Mesendoderm (in vitro differentiated cells): ENCODE data around the gene RABL6.

ENCODE experiments used
- DNase-seq: peaks from one replicate; pipeline ENCODE4 v3.0.0; 2013
- H2AK5ac ChIP-seq: 2 replicates; pipeline ENCODE4 v1.6.1; 2013; ENCODE audit warnings: low read length, inconsistent platforms
- H2BK120ac ChIP-seq: 2 replicates; pipeline ENCODE4 v1.6.1; 2013; ENCODE audit warnings: low read depth, mild to moderate bottlenecking, low read length, moderate library complexity, mixed read lengths
- H2BK15ac ChIP-seq: replicated peaks from 2 replicates; pipeline ENCODE4 v1.6.1; 2013; ENCODE audit warnings: low read depth, mild to moderate bottlenecking, moderate library complexity
- H2BK5ac ChIP-seq: 2 replicates; pipeline ENCODE4 v1.6.1; 2013; ENCODE audit warnings: low read length, inconsistent platforms
- H3K18ac ChIP-seq: 2 replicates; pipeline ENCODE4 v1.6.1; 2013; ENCODE audit warnings: mild to moderate bottlenecking, low read length, mixed read lengths
- H3K23ac ChIP-seq: one replicate; pipeline ENCODE4 v1.6.1; 2013; ENCODE audit warnings: low read length
- H3K27ac ChIP-seq: 2 replicates; pipeline ENCODE4 v1.5.1; 2013; ENCODE audit warnings: low read depth, mild to moderate bottlenecking, inconsistent platforms, low read length, moderate library complexity
- H3K27me3 ChIP-seq: 2 replicates; pipeline ENCODE4 v1.6.1; 2013; ENCODE audit warnings: low read length, control low read depth, mild to moderate bottlenecking, inconsistent platforms; ENCODE audit not compliant: insufficient read depth, poor library complexity
- H3K36me3 ChIP-seq: 2 replicates; pipeline ENCODE4 v1.6.1; 2013; ENCODE audit warnings: low read length, inconsistent platforms; ENCODE audit not compliant: control insufficient read depth, insufficient read depth
- H3K4ac ChIP-seq: one replicate; pipeline ENCODE4 v1.6.1; 2013; ENCODE audit warnings: low read depth, mild to moderate bottlenecking, low read length, moderate library complexity
- H3K4me1 ChIP-seq: 2 replicates; pipeline ENCODE4 v1.6.1; 2013; ENCODE audit warnings: low read depth, low read length, inconsistent platforms; ENCODE audit not compliant: control insufficient read depth
- H3K4me2 ChIP-seq: 2 replicates; pipeline ENCODE4 v1.6.1; 2013; ENCODE audit warnings: low read length
- H3K4me3 ChIP-seq: 2 replicates; pipeline ENCODE4 v1.5.1; 2013; ENCODE audit warnings: mild to moderate bottlenecking, low read length
- H3K56ac ChIP-seq: one replicate; pipeline ENCODE4 v1.6.1; 2013; ENCODE audit warnings: low read length
- H3K79me1 ChIP-seq: 2 replicates; pipeline ENCODE4 v1.6.1; 2013; ENCODE audit warnings: low read length, inconsistent platforms
- H3K79me2 ChIP-seq: 2 replicates; pipeline ENCODE4 v1.6.1; 2013; ENCODE audit warnings: mild to moderate bottlenecking, low read length; ENCODE audit not compliant: control insufficient read depth, insufficient read depth
- H3K9ac ChIP-seq: 2 replicates; pipeline ENCODE4 v1.6.1; 2013; ENCODE audit warnings: low read length, inconsistent platforms
- H4K5ac ChIP-seq: one replicate; pipeline ENCODE4 v1.6.1; 2013; ENCODE audit warnings: low read length
- H4K8ac ChIP-seq: one replicate; pipeline ENCODE4 v1.6.1; 2013; ENCODE audit warnings: low read depth, mild to moderate bottlenecking, control low read depth, low read length, moderate library complexity
- WGBS: extraction: QIAGEN DNeasy Blood & Tissue Kit; methylation state at CpG from one replicate; pipeline ENCODE4 v1.1.7; 2013; ENCODE audit warnings: low lambda C conversion rate, missing lambda C conversion rate; ENCODE audit not compliant: insufficient coverage; ENCODE audit errors: extremely low coverage; 5-methylcytosine and 5-hydroxymethylcytosine counted together

Gene RABL6

DNA sequence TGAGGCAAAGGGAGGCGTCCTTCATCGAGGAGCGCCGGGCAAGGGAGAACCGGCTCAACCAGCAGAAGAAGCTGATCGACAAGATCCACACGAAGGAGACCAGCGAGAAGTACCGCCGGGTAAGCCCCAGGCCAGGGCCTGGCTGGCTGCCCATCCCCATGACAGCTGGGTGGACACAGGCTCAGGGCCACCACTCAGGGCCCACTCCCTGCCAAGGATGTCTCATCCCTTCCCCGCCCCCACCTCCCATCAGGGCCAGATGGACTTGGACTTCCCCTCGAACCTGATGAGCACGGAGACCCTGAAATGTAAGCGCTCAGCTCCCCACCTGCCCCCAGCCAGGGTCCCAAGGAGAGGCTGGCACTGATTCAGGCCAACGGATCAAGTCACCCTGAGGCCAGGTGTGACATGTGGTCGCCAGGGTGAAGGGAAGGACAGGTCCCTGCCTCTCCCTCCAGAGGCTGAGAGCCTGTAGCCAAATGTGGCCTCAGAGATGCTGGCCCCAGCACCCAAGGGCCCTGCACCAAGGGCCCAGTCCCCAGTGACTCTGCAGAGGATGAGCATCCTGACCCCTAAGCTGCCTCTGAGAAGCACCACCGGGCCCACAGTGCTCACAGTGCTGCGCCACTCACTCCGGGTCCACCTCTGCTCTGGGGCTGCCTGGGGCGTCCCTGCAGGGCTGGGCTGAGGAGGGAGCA, 3.1 kb upstream of the RABL6 start:
- no peak overlapping the region for H3K27ac ChIP-seq
- H3K18ac ChIP-seq: no peak overlapping the region
- H3K79me1 ChIP-seq: peaks cover 4% of the 10 kb centered on the region
- H3K36me3 ChIP-seq: no peaks in the 10 kb centered on the region
- H2BK120ac ChIP-seq: no peak overlapping the region
- no peak for DNase-seq
- H3K9ac ChIP-seq: no peak overlapping the region
- H3K79me2 ChIP-seq: peaks cover 16% of the 10 kb centered on the region
- no peak overlapping the region for H2BK5ac ChIP-seq
- no peak overlapping the region for H3K4ac ChIP-seq
- no peak overlapping the region for H4K8ac ChIP-seq
- no peak overlapping the region for H3K56ac ChIP-seq
- WGBS: no CpG with 5 or more reads among the region's 20 CpGs
- H4K5ac ChIP-seq: no peak overlapping the region
- no peak overlapping the region for H2AK5ac ChIP-seq
- H3K27me3 ChIP-seq: no peaks in the 10 kb centered on the region
- H3K4me3 ChIP-seq: no peak overlapping the region
- no peak overlapping the region for H3K4me2 ChIP-seq
- peaks cover 3% of the 10 kb centered on the region for H3K4me1 ChIP-seq
- no peak overlapping the region for H2BK15ac ChIP-seq
- H3K23ac ChIP-seq: no peak overlapping the region

- Histone ChIP-seq H2BK15ac (no peak overlapping the region), H4K5ac (no peak overlapping the region), H3K4ac (no peak overlapping the region), H3K79me2 (peaks cover 21% of the 10 kb centered on the region), H4K8ac (no peak overlapping the region), H3K18ac (no peak overlapping the region), H3K4me1 (peaks cover 6% of the 10 kb centered on the region), H3K4me2 (no peak overlapping the region), H3K56ac (no peak overlapping the region), H3K36me3 (no peaks in the 10 kb centered on the region), H3K4me3 (no peak overlapping the region), H2BK5ac (no peak overlapping the region), H3K79me1 (peaks cover 7% of the 10 kb centered on the region), H2BK120ac (no peak overlapping the region), H3K27ac (no peak overlapping the region), H3K9ac (no peak overlapping the region), H3K23ac (no peak overlapping the region), H2AK5ac (no peak overlapping the region), H3K27me3 (no peaks in the 10 kb centered on the region)
- no peak for DNase-seq
- WGBS: no CpG with 5 or more reads among the region's 12 CpGs
Observed at GRCh38 chr9:136805207-136805740, 2.5 kb upstream of the RABL6 start.

DNA sequence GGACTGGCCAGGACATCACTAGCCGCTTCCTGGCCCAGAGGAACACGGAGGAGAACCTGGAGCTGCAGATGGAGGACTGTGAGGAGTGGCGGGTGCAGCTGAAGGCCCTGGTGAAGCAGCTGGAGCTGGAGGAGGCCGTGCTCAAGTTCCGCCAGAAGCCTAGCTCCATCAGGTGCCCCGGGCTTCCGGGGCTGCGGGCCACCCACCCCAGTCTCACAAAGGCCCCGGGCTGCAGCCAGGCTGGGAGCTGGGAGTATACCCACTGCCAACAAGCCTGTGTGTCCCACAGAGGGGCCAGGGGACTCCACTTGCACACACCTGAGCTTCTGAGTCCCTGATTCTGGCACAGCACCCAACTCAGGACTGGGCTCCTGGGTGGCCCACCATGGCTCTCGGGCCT, 1.7 kb upstream of the RABL6 start:
- Histone ChIP-seq H2BK5ac (no peak overlapping the region), H2BK120ac (no peak overlapping the region), H3K27ac (no peak overlapping the region), H3K79me2 (peaks cover 26% of the 10 kb centered on the region), H3K56ac (no peak overlapping the region), H3K23ac (no peak overlapping the region), H3K4me1 (peaks cover 4% of the 10 kb centered on the region), H3K4me3 (no peak overlapping the region), H4K5ac (no peak overlapping the region), H3K27me3 (no peaks in the 10 kb centered on the region), H2BK15ac (no peak overlapping the region), H3K4ac (no peak overlapping the region), H3K9ac (no peak overlapping the region), H4K8ac (no peak overlapping the region), H2AK5ac (no peak overlapping the region), H3K18ac (no peak overlapping the region), H3K36me3 (no peaks in the 10 kb centered on the region), H3K4me2 (no peak overlapping the region), H3K79me1 (peaks cover 11% of the 10 kb centered on the region)
- no peak for DNase-seq
- WGBS: no CpG with 5 or more reads among the region's 10 CpGs

- no CpG with 5 or more reads among the region's 25 CpGs for WGBS
- no peak overlapping the region for H3K4ac ChIP-seq
- H4K8ac ChIP-seq: no peak overlapping the region
- H2BK120ac ChIP-seq: no peak overlapping the region
- H3K36me3 ChIP-seq: no peaks in the 10 kb centered on the region
- H3K56ac ChIP-seq: peak overlapping the region; percentile 95
- peak overlapping the region; percentile 80 for H3K9ac ChIP-seq
- H3K27ac ChIP-seq: no peak overlapping the region
- no peak for DNase-seq
- no peaks in the 10 kb centered on the region for H3K27me3 ChIP-seq
- H3K4me2 ChIP-seq: peak overlapping the region; percentile 93
- peaks cover 31% of the 10 kb centered on the region for H3K79me2 ChIP-seq
- no peak overlapping the region for H2AK5ac ChIP-seq
- H4K5ac ChIP-seq: no peak overlapping the region
- no peak overlapping the region for H3K4me3 ChIP-seq
- peaks cover 14% of the 10 kb centered on the region for H3K79me1 ChIP-seq
- H3K4me1 ChIP-seq: peaks cover 4% of the 10 kb centered on the region
- H3K23ac ChIP-seq: peak overlapping the region; percentile 85
- H3K18ac ChIP-seq: no peak overlapping the region
- no peak overlapping the region for H2BK15ac ChIP-seq
- H2BK5ac ChIP-seq: no peak overlapping the region
Observed at GRCh38 chr9:136806631-136807201, 1.0 kb upstream of the RABL6 start.

DNA sequence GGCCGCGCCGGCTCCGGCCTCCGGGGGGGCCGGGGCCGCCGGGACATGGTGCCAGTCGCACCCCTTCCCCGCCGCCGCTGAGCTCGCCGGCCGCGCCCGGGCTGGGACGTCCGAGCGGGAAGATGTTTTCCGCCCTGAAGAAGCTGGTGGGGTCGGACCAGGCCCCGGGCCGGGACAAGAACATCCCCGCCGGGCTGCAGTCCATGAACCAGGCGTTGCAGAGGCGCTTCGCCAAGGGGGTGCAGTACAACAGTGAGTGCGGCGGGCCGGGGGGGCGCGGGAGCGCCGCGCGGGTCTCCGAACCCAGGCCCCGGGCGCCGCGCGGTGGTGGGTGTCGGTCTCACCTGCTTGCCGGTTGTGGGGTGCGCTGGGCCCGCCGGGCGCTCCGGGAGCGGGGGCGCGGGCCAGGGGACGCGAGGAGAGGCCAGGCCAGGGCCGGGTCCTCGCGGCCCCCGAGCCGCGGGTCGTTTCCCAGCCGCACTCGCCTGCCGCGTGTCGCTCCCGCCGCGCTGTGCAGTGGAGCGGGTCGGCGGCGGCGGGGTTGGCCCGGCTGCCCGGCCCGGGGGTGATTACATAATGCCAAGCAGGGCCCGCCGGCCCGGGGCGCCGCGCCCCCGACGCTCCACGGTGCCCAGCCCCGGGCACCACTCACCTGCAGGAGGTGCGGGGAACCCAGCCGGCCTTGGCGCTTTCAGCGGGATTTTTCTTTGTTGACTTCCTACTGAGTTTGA, 492 bp downstream of the RABL6 start:
- Histone ChIP-seq H3K18ac (peak overlapping the region; percentile 98), H3K4me2 (peak overlapping the region; percentile 77), H3K79me1 (peaks cover 18% of the 10 kb centered on the region), H3K4ac (peak overlapping the region; percentile 90), H2BK15ac (no peak overlapping the region), H3K27ac (peak overlapping the region; percentile 73), H2AK5ac (no peak overlapping the region), H4K8ac (no peak overlapping the region), H2BK5ac (peak overlapping the region; percentile 67), H2BK120ac (peak overlapping the region; percentile 69), H3K36me3 (no peaks in the 10 kb centered on the region), H3K9ac (peak overlapping the region; percentile 97), H3K27me3 (no peaks in the 10 kb centered on the region), H3K23ac (peak overlapping the region; percentile 66), H3K4me3 (peak overlapping the region; percentile 93), H3K56ac (peak overlapping the region; percentile 92), H3K79me2 (peaks cover 43% of the 10 kb centered on the region), H4K5ac (no peak overlapping the region), H3K4me1 (peaks cover 4% of the 10 kb centered on the region)
- no CpG with 5 or more reads among the region's 93 CpGs for WGBS
- DNase-seq: no peak
